Measurements from ENCODE around the gene IFNAR1.

The IFNAR1 gene

GRCh38 chr21:33367309-33367973, 42.7 kb downstream of the IFNAR1 start:
- TF ChIP-seq POLR2AphosphoS5 (IDR thresholded peaks at IDR 0.05; ENCODE audit: low read depth, low read length) (no peak), REST (IDR thresholded peaks at IDR 0.05; ENCODE audit: insufficient read depth in 1 of 2, low read depth in 2 of 2, low read length in 2 of 2) (no peak), TAF1 (IDR thresholded peaks at IDR 0.05; ENCODE audit: borderline replicate concordance, insufficient read depth, low read length) (no peak), SIN3A (IDR thresholded peaks at IDR 0.05; ENCODE audit: borderline replicate concordance, insufficient read depth, low read length) (no peak)

DNA sequence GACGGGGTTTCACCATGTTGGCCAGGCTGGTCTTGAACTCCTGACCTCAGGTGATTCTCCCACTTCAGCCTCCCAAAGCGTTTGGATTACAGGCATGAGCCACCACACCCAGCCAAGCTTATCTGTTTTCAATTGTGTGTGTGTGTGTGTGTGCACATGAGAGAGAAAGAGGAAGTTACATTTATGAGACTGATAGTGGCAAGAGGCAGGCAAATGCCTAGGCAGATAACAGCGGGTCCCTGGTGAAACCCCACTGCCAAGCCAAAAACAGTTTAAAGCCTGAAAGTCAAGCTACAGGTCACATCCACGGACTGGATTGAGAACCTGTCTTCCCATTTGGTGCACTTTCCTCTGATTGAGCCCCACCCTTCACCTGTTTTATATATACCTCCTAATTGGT, 43.4 kb downstream of the IFNAR1 start:
- TF ChIP-seq REST (IDR thresholded peaks at IDR 0.05; ENCODE audit: insufficient read depth in 1 of 2, low read depth in 2 of 2, low read length in 2 of 2) (no peak), TAF1 (IDR thresholded peaks at IDR 0.05; ENCODE audit: borderline replicate concordance, insufficient read depth, low read length) (no peak), SIN3A (IDR thresholded peaks at IDR 0.05; ENCODE audit: borderline replicate concordance, insufficient read depth, low read length) (no peak), POLR2AphosphoS5 (IDR thresholded peaks at IDR 0.05; ENCODE audit: low read depth, low read length) (no peak), FOXP2 (optimal IDR thresholded peaks at IDR 0.05; ENCODE audit: borderline replicate concordance, extremely low read depth, extremely low read length, insufficient read depth) (no peak)

DNA sequence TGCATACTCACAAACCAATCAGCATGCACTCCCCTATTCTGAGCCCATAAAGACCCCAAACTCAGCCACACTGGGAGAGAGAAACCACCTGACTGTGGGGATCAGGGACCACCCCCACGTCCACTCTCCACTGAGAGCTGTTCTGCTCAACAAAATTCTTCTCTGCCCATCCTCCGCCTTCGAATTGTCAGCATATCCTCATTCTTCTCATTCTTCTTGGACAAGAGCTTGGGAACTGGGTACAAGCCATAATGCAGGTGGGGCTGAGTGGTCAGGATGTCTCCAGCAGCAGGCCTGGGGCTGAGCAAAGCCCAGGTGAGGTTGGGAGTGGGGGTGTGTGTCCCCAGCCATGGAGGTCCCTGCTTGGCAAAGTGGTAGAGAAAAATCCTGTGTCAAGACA, 43.8 kb downstream of the IFNAR1 start:
- TF ChIP-seq FOXP2 (optimal IDR thresholded peaks at IDR 0.05; ENCODE audit: borderline replicate concordance, extremely low read depth, extremely low read length, insufficient read depth) (no peak), REST (IDR thresholded peaks at IDR 0.05; ENCODE audit: insufficient read depth in 1 of 2, low read depth in 2 of 2, low read length in 2 of 2) (no peak), TAF1 (IDR thresholded peaks at IDR 0.05; ENCODE audit: borderline replicate concordance, insufficient read depth, low read length) (no peak), SIN3A (IDR thresholded peaks at IDR 0.05; ENCODE audit: borderline replicate concordance, insufficient read depth, low read length) (no peak), POLR2AphosphoS5 (IDR thresholded peaks at IDR 0.05; ENCODE audit: low read depth, low read length) (no peak)

GRCh38 chr21:33369586-33369985, 44.8 kb downstream of the IFNAR1 start:
- TF ChIP-seq TAF1 (IDR thresholded peaks at IDR 0.05; ENCODE audit: borderline replicate concordance, insufficient read depth, low read length), result no peak
- no peak for TF ChIP-seq FOXP2 (optimal IDR thresholded peaks at IDR 0.05; ENCODE audit: borderline replicate concordance, extremely low read depth, extremely low read length, insufficient read depth)
- TF ChIP-seq POLR2AphosphoS5 (IDR thresholded peaks at IDR 0.05; ENCODE audit: low read depth, low read length), result no peak
- no peak for TF ChIP-seq SIN3A (IDR thresholded peaks at IDR 0.05; ENCODE audit: borderline replicate concordance, insufficient read depth, low read length)
- no peak for TF ChIP-seq REST (IDR thresholded peaks at IDR 0.05; ENCODE audit: insufficient read depth in 1 of 2, low read depth in 2 of 2, low read length in 2 of 2)

DNA sequence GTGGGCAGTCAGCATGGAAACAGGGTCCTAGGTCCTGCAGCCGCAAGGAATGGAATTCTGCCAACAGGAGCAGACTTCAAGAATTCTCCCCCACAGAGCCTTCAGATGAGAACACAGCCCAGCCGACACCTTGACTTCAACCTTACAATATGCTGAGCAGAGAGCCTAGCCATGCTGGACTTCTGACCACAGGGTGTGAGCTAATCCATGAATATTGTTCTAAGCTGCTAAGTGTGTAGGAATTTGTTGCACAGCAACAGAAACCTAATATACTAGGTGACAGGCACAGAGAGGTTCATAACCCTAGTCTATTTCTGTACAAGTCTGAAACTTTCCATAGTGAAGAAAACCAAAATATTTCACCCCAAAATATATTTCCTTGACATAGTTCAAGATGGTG, 45.5 kb downstream of the IFNAR1 start:
- TF ChIP-seq TAF1 (IDR thresholded peaks at IDR 0.05; ENCODE audit: borderline replicate concordance, insufficient read depth, low read length), result no peak
- TF ChIP-seq REST (IDR thresholded peaks at IDR 0.05; ENCODE audit: insufficient read depth in 1 of 2, low read depth in 2 of 2, low read length in 2 of 2), result no peak
- TF ChIP-seq FOXP2 (optimal IDR thresholded peaks at IDR 0.05; ENCODE audit: borderline replicate concordance, extremely low read depth, extremely low read length, insufficient read depth), result no peak
- TF ChIP-seq POLR2AphosphoS5 (IDR thresholded peaks at IDR 0.05; ENCODE audit: low read depth, low read length), result no peak
- no peak for TF ChIP-seq SIN3A (IDR thresholded peaks at IDR 0.05; ENCODE audit: borderline replicate concordance, insufficient read depth, low read length)
